IMR-90 (cell line): ENCODE measurements around the gene LRSAM1. TPM values are rescaled to one million over a fixed set of nuclear protein-coding genes. Genes with fewer than 3 reads are reported as not detected.
A peak's percentile ranks its signal among the peaks of the same experiment; 100 is the strongest.

Experiments used
- ATAC-seq: fragments of 200-7000 bp; cut with Tn5 transposase; 2 replicates; pipeline ENCODE4 v1.9.1; 2020; ENCODE audit warnings: low read depth, mild to moderate bottlenecking, moderate library complexity
- BruUV-seq: library from RNA; stranded (reverse); fragments of 400-500 nt; replicated peaks from 2 replicates; lab custom pipeline; 2021; lab: Mats Ljungman, UMichigan
- CTCF ChIA-PET: fragments of 300-600 bp; formaldehyde crosslinking; extraction: SDS; loops from one replicate; lab custom pipeline; 2021; ENCODE audit warnings: antibody characterized with exemption; lab: Yijun Ruan, JAX
- POLR2A ChIA-PET: fragments of 300-600 bp; sonication (Branson Sonifier 250); formaldehyde crosslinking; loops from one replicate; lab custom pipeline; 2022; ENCODE audit warnings: antibody characterized with exemption; ENCODE audit not compliant: unreplicated experiment; lab: Charles Lee
- DNase-seq: peaks from one replicate; pipeline ENCODE4 v3.0.0; 2013
- H2AFZ ChIP-seq: replicated peaks from 2 replicates; pipeline ENCODE3; 2013; ENCODE audit warnings: low read length, mild to moderate bottlenecking; ENCODE audit not compliant: poor library complexity
- H2AK5ac ChIP-seq: 2 replicates; pipeline ENCODE4 v1.6.1; 2013; ENCODE audit warnings: low read depth, low read length, inconsistent platforms
- H2AK9ac ChIP-seq: replicated peaks from 2 replicates; pipeline ENCODE3; 2013; ENCODE audit warnings: mild to moderate bottlenecking, low read depth, low read length, moderate library complexity; ENCODE audit not compliant: poor library complexity
- H2BK120ac ChIP-seq: 2 replicates; pipeline ENCODE4 v1.6.1; 2013; ENCODE audit warnings: low read depth, low read length, inconsistent platforms
- H2BK15ac ChIP-seq: 3 replicates; pipeline ENCODE4 v1.6.1; 2013; ENCODE audit warnings: low read depth, low read length, inconsistent platforms
- H2BK20ac ChIP-seq: 2 replicates; pipeline ENCODE4 v1.6.1; 2013; ENCODE audit warnings: low read depth, mild to moderate bottlenecking, inconsistent platforms, low read length, moderate library complexity
- H2BK5ac ChIP-seq: 2 replicates; pipeline ENCODE4 v1.6.1; 2013; ENCODE audit warnings: mild to moderate bottlenecking, low read depth, low read length, inconsistent platforms; ENCODE audit not compliant: poor library complexity, severe bottlenecking
- H3K14ac ChIP-seq: replicated peaks from 2 replicates; pipeline ENCODE4 v1.6.1; 2013; ENCODE audit warnings: low read depth, low read length, inconsistent platforms
- H3K18ac ChIP-seq: 2 replicates; pipeline ENCODE4 v1.6.1; 2013; ENCODE audit warnings: low read depth, low read length, control low read depth
- H3K23ac ChIP-seq: 2 replicates; pipeline ENCODE4 v1.6.1; 2013; ENCODE audit warnings: low read depth, low read length, inconsistent platforms
- H3K27ac ChIP-seq: 2 replicates; pipeline ENCODE4 v1.5.1; 2013; ENCODE audit warnings: mild to moderate bottlenecking, control low read depth, low read length; ENCODE audit not compliant: insufficient read depth
- H3K27me3 ChIP-seq: 2 replicates; pipeline ENCODE4 v1.6.1; 2013; ENCODE audit warnings: low read length; ENCODE audit not compliant: control insufficient read depth, insufficient read depth
- H3K36me3 ChIP-seq: 2 replicates; pipeline ENCODE4 v1.6.1; 2013; ENCODE audit warnings: low read length, mixed read lengths; ENCODE audit not compliant: control insufficient read depth, insufficient read depth
- H3K4ac ChIP-seq: 2 replicates; pipeline ENCODE4 v1.6.1; 2013; ENCODE audit warnings: low read depth, low read length, inconsistent platforms
- H3K4me1 ChIP-seq: 2 replicates; pipeline ENCODE4 v1.6.1; 2013; ENCODE audit warnings: low read length, mixed read lengths; ENCODE audit not compliant: control insufficient read depth, insufficient read depth
- H3K4me2 ChIP-seq: 2 replicates; pipeline ENCODE4 v1.6.1; 2013; ENCODE audit warnings: low read depth, mild to moderate bottlenecking, control low read depth, low read length, moderate library complexity
- H3K4me3 ChIP-seq: 2 replicates; pipeline ENCODE4 v1.5.1; 2013; ENCODE audit warnings: low read depth, mild to moderate bottlenecking, control low read depth, low read length, moderate library complexity; ENCODE audit not compliant: insufficient read depth
- H3K56ac ChIP-seq: 2 replicates; pipeline ENCODE4 v1.6.1; 2013; ENCODE audit warnings: low read length, inconsistent platforms; ENCODE audit not compliant: insufficient read depth; ENCODE audit errors: extremely low read depth
- H3K79me1 ChIP-seq, 2 experiments: 2 replicates each; pipeline ENCODE4 v1.6.1; 2013; ENCODE audit warnings: low read length in 2 of 2, inconsistent platforms in 1 of 2, low read depth in 1 of 2
- H3K9ac ChIP-seq: 2 replicates; pipeline ENCODE4 v1.6.1; 2013; ENCODE audit warnings: low read depth, low read length, control low read depth
- H3K9me1 ChIP-seq: 2 replicates; pipeline ENCODE4 v1.6.1; 2013; ENCODE audit warnings: low read length, inconsistent platforms; ENCODE audit not compliant: insufficient read depth
- H3K9me3 ChIP-seq: 2 replicates; pipeline ENCODE4 v1.6.1; 2013; ENCODE audit warnings: low read length; ENCODE audit not compliant: control insufficient read depth, insufficient read depth
- H4K20me1 ChIP-seq: 2 replicates; pipeline ENCODE4 v1.6.1; 2013; ENCODE audit warnings: low read length, inconsistent platforms; ENCODE audit not compliant: insufficient read depth
- H4K5ac ChIP-seq: 2 replicates; pipeline ENCODE4 v1.6.1; 2013; ENCODE audit warnings: mild to moderate bottlenecking, low read depth, low read length, control low read depth
- H4K8ac ChIP-seq, 2 experiments: 2 replicates each; pipeline ENCODE4 v1.6.1; 2013; ENCODE audit warnings: low read depth in 2 of 2, low read length in 2 of 2, control low read depth in 1 of 2, inconsistent platforms in 1 of 2
- H4K91ac ChIP-seq: 2 replicates; pipeline ENCODE4 v1.6.1; 2013; ENCODE audit warnings: low read depth, low read length, inconsistent platforms; ENCODE audit not compliant: insufficient read depth
- BHLHE40 ChIP-seq: fragments of 150-350 bp; IDR thresholded peaks from 2 replicates; pipeline ENCODE4 v1.6.1; 2016; ENCODE audit warnings: mild to moderate bottlenecking, low read depth, low read length
- CEBPB ChIP-seq: IDR thresholded peaks from 2 replicates; pipeline ENCODE4 v1.6.1; 2012; ENCODE audit warnings: low read depth, low read length, improper control_type of control experiment
- CHD1 ChIP-seq: IDR thresholded peaks from 2 replicates; pipeline ENCODE4 v1.6.1; 2012; ENCODE audit warnings: low read depth, low read length, improper control_type of control experiment
- CTCF ChIP-seq: conservative IDR thresholded peaks from 2 replicates; pipeline ENCODE4 v1.5.1; 2012; ENCODE audit warnings: mild to moderate bottlenecking, low read depth, low read length, improper control_type of control experiment
- ELK1 ChIP-seq: fragments of 150-350 bp; IDR thresholded peaks from 2 replicates; pipeline ENCODE4 v1.6.1; 2016; ENCODE audit warnings: low read depth, mild to moderate bottlenecking, low read length, moderate library complexity, borderline replicate concordance
- FOS ChIP-seq: fragments of 150-350 bp; IDR thresholded peaks from 2 replicates; pipeline ENCODE4 v1.6.1; 2016; ENCODE audit warnings: low read depth, low read length
- MAFK ChIP-seq: IDR thresholded peaks from 2 replicates; pipeline ENCODE4 v1.6.1; 2012; ENCODE audit warnings: low read depth, low read length, improper control_type of control experiment
- MAZ ChIP-seq: IDR thresholded peaks from 2 replicates; pipeline ENCODE4 v1.6.1; 2012; ENCODE audit warnings: low read depth, mild to moderate bottlenecking, low read length, improper control_type of control experiment, moderate library complexity, borderline replicate concordance
- MXI1 ChIP-seq: IDR thresholded peaks from 2 replicates; pipeline ENCODE4 v1.6.1; 2012; ENCODE audit warnings: low read depth, mild to moderate bottlenecking, low read length, moderate library complexity, borderline replicate concordance
- NFE2L2 ChIP-seq: fragments of 150-350 bp; IDR thresholded peaks from 2 replicates; pipeline ENCODE4 v1.6.1; 2016; ENCODE audit warnings: low read depth, mild to moderate bottlenecking, low read length
- POLR2A ChIP-seq: IDR thresholded peaks from 2 replicates; pipeline ENCODE4 v1.6.1; 2012; ENCODE audit warnings: mild to moderate bottlenecking, low read depth, low read length
- RAD21 ChIP-seq: IDR thresholded peaks from 2 replicates; pipeline ENCODE4 v1.6.1; 2012; ENCODE audit warnings: low read length, improper control_type of control experiment
- RCOR1 ChIP-seq: IDR thresholded peaks from 2 replicates; pipeline ENCODE4 v1.6.1; 2012; ENCODE audit warnings: mild to moderate bottlenecking, low read length, improper control_type of control experiment; ENCODE audit not compliant: insufficient replicate concordance
- RFX5 ChIP-seq: IDR thresholded peaks from 2 replicates; pipeline ENCODE4 v1.8.0; 2012; ENCODE audit warnings: low read depth, mild to moderate bottlenecking, low read length, moderate library complexity
- SMC3 ChIP-seq: fragments of 150-350 bp; IDR thresholded peaks from 2 replicates; pipeline ENCODE4 v1.6.1; 2016; ENCODE audit warnings: low read depth, mild to moderate bottlenecking, antibody characterized with exemption, low read length, moderate library complexity
- USF2 ChIP-seq: fragments of 150-350 bp; IDR thresholded peaks from 2 replicates; pipeline ENCODE4 v1.6.1; 2017; ENCODE audit warnings: mild to moderate bottlenecking, antibody characterized with exemption, low read length, low read depth
- WGBS, 2 experiments: methylation state at CpG; one replicate each; pipeline versions ENCODE4 v1.1.5 to v1.1.7; 2013; ENCODE audit warnings: missing lambda C conversion rate in 2 of 2; ENCODE audit not compliant: insufficient read length in 1 of 2; ENCODE audit errors: extremely low coverage in 2 of 2; 5-methylcytosine and 5-hydroxymethylcytosine counted together
- dilution Hi-C: fragments of 300-500 bp; cut with HindIII; formaldehyde crosslinking; loops from one replicate; pipeline ENCODE4 v1.14.3; 2018; ENCODE audit warnings: low sequenced_read_pairs; ENCODE audit not compliant: unreplicated experiment
- in situ Hi-C: fragments of 300-500 bp; cut with MboI; formaldehyde crosslinking; loops from 3 replicates; pipeline ENCODE4 v1.14.3; 2019; ENCODE audit warnings: low sequenced_read_pairs, inconsistent platforms, mixed read lengths
- intact Hi-C: fragments of 100-400 bp; cut with micrococcal nuclease; formaldehyde crosslinking; loops from 2 replicates; pipeline ENCODE4 v1.10.0; 2022
- polyA plus RNA-seq, 3 experiments: library from polyadenylated mRNA; depleted of rRNA; stranded (reverse); fragments of >200 nt; gene quantifications; 2 replicates each; pipeline ENCODE4 v1.2.3, GENCODE V29; 2012; ENCODE audit warnings: low replicate concordance in 1 of 3
- total RNA-seq: library from RNA; depleted of rRNA; stranded (reverse); fragments of >200 nt; gene quantifications from 2 replicates; pipeline ENCODE4 v1.2.3, GENCODE V29; 2012

Gene LRSAM1
- total and polyA plus RNA-seq, 2 of the 4 experiments (the other 2 are of a cell fraction): 3.0 to 9.3 TPM

- peaks cover 7% of the 10 kb centered on the region; the same call in 1 of the 2 replicates for H3K9me1 ChIP-seq
- H3K23ac ChIP-seq: no peak overlapping the region
- no peak overlapping the region for H4K5ac ChIP-seq
- ATAC-seq (no peak), DNase-seq (no peak)
- no CpG with 5 or more reads among the region's 4 CpGs for WGBS, 2 experiments
- no peak overlapping the region for H4K91ac ChIP-seq
- no peak overlapping the region for H2BK5ac ChIP-seq
- ChIA-PET POLR2A (no interaction called here), CTCF (no interaction called here)
- H2AK5ac ChIP-seq: no peak overlapping the region
- H3K27ac ChIP-seq: no peak overlapping the region
- in situ Hi-C loops: no loop called here
- H3K18ac ChIP-seq: no peak overlapping the region
- TF ChIP-seq MAZ (no peak), ELK1 (no peak), CHD1 (no peak), MAFK (no peak), SMC3 (no peak), BHLHE40 (no peak), FOS (no peak), CTCF (no peak), USF2 (no peak), RCOR1 (no peak), CEBPB (no peak), NFE2L2 (no peak), RFX5 (no peak), MXI1 (no peak), POLR2A (no peak), RAD21 (no peak)
- no peak overlapping the region for H2BK15ac ChIP-seq
- H3K4me2 ChIP-seq: no peak overlapping the region
- H3K14ac ChIP-seq: no peak overlapping the region
- H3K4me3 ChIP-seq: no peak overlapping the region
- H3K4ac ChIP-seq: no peak overlapping the region
- dilution Hi-C loops: no loop called here
- H3K27me3 ChIP-seq: no peaks in the 10 kb centered on the region
- no peak overlapping the region for H3K9ac ChIP-seq
- no peak overlapping the region for H4K8ac ChIP-seq
- H3K9me3 ChIP-seq: no peaks in the 10 kb centered on the region
- H2AK9ac ChIP-seq: no peak overlapping the region
- peaks cover 16% of the 10 kb centered on the region for H3K4me1 ChIP-seq
- no TSS peak for BruUV-seq
- peaks cover 52% of the 10 kb centered on the region for H4K20me1 ChIP-seq
- intact Hi-C loops: no loop called here
- no peak overlapping the region for H2BK20ac ChIP-seq
- H3K36me3 ChIP-seq: peaks cover 71% of the 10 kb centered on the region
- H2AFZ ChIP-seq: peak overlapping the region; percentile 41
- no peak overlapping the region for H3K56ac ChIP-seq
- H3K79me1 ChIP-seq: peaks cover 46 to 93% of the 10 kb centered on the region in 2 experiments
- no peak overlapping the region for H2BK120ac ChIP-seq
Observed at GRCh38 chr9:127529671-127530070, 78.4 kb downstream of the LRSAM1 start.
